Activated CD4-positive, alpha-beta memory T cell treated with anti-CD3 and anti-CD28 coated beads for 36 hours (primary cell): ENCODE measurements around the gene PODN. TPM values are rescaled to one million over a fixed set of nuclear protein-coding genes. Genes with fewer than 3 reads are reported as not detected.

Experiments used
- CTCF ChIA-PET: fragments of 350-600 bp; sonication (Branson Sonifier 250); formaldehyde crosslinking; loops from one replicate; lab custom pipeline; 2021; ENCODE audit warnings: antibody characterized with exemption, inconsistent platforms; lab: Charles Lee
- POLR2A ChIA-PET: fragments of 350-600 bp; sonication (Branson Sonifier 250); formaldehyde crosslinking; loops from one replicate; lab custom pipeline; 2021; ENCODE audit warnings: antibody characterized with exemption; lab: Charles Lee
- DNase-seq: peaks from one replicate; pipeline ENCODE4 v3.0.0-alpha.2; 2020
- H3K27ac Mint-ChIP-seq: one replicate; pipeline ENCODE4 v1.8.0; 2021; ENCODE audit warnings: mixed read lengths
- H3K27me3 Mint-ChIP-seq: one replicate; pipeline ENCODE4 v1.8.0; 2021; ENCODE audit warnings: mixed read lengths
- H3K36me3 Mint-ChIP-seq: one replicate; pipeline ENCODE4 v1.8.0; 2021; ENCODE audit warnings: mixed read lengths
- H3K4me1 Mint-ChIP-seq: one replicate; pipeline ENCODE4 v1.8.0; 2021; ENCODE audit warnings: low read depth, mixed read lengths
- H3K4me3 Mint-ChIP-seq: one replicate; pipeline ENCODE4 v1.8.0; 2021; ENCODE audit warnings: mild to moderate bottlenecking, mixed read lengths
- H3K9me3 Mint-ChIP-seq: one replicate; pipeline ENCODE4 v1.8.0; 2021; ENCODE audit warnings: mixed read lengths
- intact Hi-C: fragments of 100-400 bp; cut with micrococcal nuclease; formaldehyde crosslinking; loops from one replicate; pipeline ENCODE4 v1.15.1; 2023
- total RNA-seq, 2 experiments: library from RNA; stranded (reverse); gene quantifications; one replicate each; pipeline ENCODE4 v1.2.3, GENCODE V29; 2021

Gene PODN
- total RNA-seq, 2 experiments from 2014 or later, result not detected

- Mint-ChIP-seq H3K9me3 (no peaks in the 10 kb centered on the region), H3K4me1 (no peaks in the 10 kb centered on the region), H3K27me3 (no peaks in the 10 kb centered on the region), H3K4me3 (no peak overlapping the region), H3K27ac (no peak overlapping the region), H3K36me3 (peaks cover 15% of the 10 kb centered on the region)
- POLR2A ChIA-PET, result no interaction called here
- intact Hi-C loops, result no loop called here
- no peak for DNase-seq
- CTCF ChIA-PET, result interaction anchor here (1.3 kb wide), 1 partner anchor 110 kb away, joined by 3 read pairs; the partner anchor contains the start of gene ECHDC2
Measured at GRCh38 chr1:53031732-53032131, 30.3 kb upstream of the PODN start.

- Mint-ChIP-seq H3K4me3 (no peak overlapping the region), H3K27ac (no peak overlapping the region), H3K36me3 (peaks cover 16% of the 10 kb centered on the region), H3K27me3 (no peaks in the 10 kb centered on the region), H3K9me3 (no peaks in the 10 kb centered on the region), H3K4me1 (no peaks in the 10 kb centered on the region)
- ChIA-PET POLR2A (no interaction called here), CTCF (no interaction called here)
- intact Hi-C loops, result no loop called here
- no peak for DNase-seq
Measured at GRCh38 chr1:53037159-53037558, 24.9 kb upstream of the PODN start.

DNA sequence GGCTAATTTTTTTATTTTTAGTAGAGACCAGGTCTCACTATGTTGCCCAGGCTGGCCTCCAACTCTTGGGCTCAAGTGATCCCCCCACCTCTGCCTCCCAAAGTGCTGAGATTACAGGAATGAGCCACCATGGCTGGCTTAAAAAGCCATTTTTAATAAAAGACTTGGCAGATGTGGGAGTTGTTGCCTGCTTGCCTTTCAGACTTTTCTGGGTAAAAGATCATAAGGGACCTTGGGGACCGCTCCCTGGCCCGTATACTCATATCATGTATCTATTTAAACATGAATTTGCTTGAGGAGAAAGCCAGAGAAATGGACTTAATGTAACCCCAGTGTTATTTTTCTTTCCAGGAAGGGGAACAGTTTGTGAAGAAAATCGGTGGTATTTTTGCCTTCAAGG lies 23.4 kb upstream of the PODN start:
- H3K27ac Mint-ChIP-seq, result no peak overlapping the region

GRCh38 chr1:53043271-53043670 lies 18.7 kb upstream of the PODN start:
- Mint-ChIP-seq H3K4me1 (peaks cover 7% of the 10 kb centered on the region), H3K27me3 (no peaks in the 10 kb centered on the region), H3K4me3 (no peak overlapping the region), H3K27ac (no peak overlapping the region), H3K9me3 (no peaks in the 10 kb centered on the region), H3K36me3 (peaks cover 20% of the 10 kb centered on the region)
- no peak for DNase-seq
- ChIA-PET POLR2A (no interaction called here), CTCF (no interaction called here)
- intact Hi-C loops, result no loop called here

More for the DNA sequence above, 23.4 kb upstream of the PODN start:
- Mint-ChIP-seq H3K36me3 (peaks cover 12% of the 10 kb centered on the region), H3K4me1 (no peaks in the 10 kb centered on the region), H3K4me3 (no peak overlapping the region), H3K27me3 (no peaks in the 10 kb centered on the region), H3K9me3 (no peaks in the 10 kb centered on the region)
- ChIA-PET POLR2A (no interaction called here), CTCF (no interaction called here)
- DNase-seq, result no peak
- intact Hi-C loops, result no loop called here

DNA sequence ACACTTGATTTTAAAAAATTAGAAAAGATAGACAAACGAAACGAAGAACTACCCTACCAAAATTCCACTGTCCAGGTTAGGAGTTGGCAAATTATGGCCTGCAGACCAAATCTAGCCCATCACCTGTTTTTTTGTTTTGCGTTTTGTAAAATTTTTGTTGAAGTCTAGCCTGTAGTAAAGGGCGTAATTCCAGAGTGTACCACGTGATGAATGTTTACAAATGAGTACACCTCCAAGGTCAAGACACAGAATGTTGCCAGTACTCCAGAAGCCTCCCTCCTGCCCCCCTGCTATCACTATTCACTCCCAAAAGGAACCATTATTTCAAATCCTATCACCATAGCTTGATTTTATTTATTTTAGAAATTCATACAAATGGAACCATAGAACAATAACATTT lies 17.1 kb upstream of the PODN start:
- CTCF ChIA-PET, result no interaction called here
- no peak for DNase-seq
- Mint-ChIP-seq H3K4me1 (peaks cover 11% of the 10 kb centered on the region), H3K4me3 (no peak overlapping the region), H3K9me3 (no peaks in the 10 kb centered on the region), H3K27me3 (no peaks in the 10 kb centered on the region), H3K36me3 (peaks cover 15% of the 10 kb centered on the region), H3K27ac (no peak overlapping the region)
- POLR2A ChIA-PET, result interaction anchor here (1.1 kb wide), 1 partner anchor 30 kb away, joined by 3 read pairs; no protein-coding TSS in a partner anchor
- intact Hi-C loops, result no loop called here

DNA sequence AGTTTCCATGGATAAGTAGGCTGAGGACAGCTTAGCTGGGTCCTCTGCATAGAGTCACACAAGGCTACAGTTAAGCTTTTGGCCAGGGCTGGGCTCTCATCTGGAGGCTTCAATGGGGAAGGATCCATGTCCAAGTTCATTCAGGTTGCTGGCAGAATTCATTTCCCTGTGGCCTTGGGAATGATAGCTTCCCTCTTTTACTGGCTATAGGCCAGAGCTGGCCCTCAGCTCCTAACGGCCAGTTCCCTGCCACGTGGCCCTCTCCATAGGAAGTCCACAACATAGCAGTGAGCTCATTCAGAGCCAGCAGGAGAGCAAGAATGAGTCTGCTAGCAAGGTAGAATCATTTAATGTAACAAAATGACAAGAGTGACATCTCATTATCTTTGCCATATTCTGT lies 15.1 kb upstream of the PODN start:
- Mint-ChIP-seq H3K9me3 (no peaks in the 10 kb centered on the region), H3K4me3 (no peak overlapping the region), H3K27me3 (no peaks in the 10 kb centered on the region), H3K36me3 (peaks cover 20% of the 10 kb centered on the region), H3K4me1 (peaks cover 11% of the 10 kb centered on the region), H3K27ac (no peak overlapping the region)
- intact Hi-C loops, result no loop called here
- no peak for DNase-seq
- CTCF ChIA-PET, result interaction anchor here (1.0 to 1.4 kb wide), 2 partner anchors 140 to 205 kb away, joined by 3 to 4 read pairs; partner anchors contain the start of gene ZYG11A
- POLR2A ChIA-PET, result no interaction called here

DNA sequence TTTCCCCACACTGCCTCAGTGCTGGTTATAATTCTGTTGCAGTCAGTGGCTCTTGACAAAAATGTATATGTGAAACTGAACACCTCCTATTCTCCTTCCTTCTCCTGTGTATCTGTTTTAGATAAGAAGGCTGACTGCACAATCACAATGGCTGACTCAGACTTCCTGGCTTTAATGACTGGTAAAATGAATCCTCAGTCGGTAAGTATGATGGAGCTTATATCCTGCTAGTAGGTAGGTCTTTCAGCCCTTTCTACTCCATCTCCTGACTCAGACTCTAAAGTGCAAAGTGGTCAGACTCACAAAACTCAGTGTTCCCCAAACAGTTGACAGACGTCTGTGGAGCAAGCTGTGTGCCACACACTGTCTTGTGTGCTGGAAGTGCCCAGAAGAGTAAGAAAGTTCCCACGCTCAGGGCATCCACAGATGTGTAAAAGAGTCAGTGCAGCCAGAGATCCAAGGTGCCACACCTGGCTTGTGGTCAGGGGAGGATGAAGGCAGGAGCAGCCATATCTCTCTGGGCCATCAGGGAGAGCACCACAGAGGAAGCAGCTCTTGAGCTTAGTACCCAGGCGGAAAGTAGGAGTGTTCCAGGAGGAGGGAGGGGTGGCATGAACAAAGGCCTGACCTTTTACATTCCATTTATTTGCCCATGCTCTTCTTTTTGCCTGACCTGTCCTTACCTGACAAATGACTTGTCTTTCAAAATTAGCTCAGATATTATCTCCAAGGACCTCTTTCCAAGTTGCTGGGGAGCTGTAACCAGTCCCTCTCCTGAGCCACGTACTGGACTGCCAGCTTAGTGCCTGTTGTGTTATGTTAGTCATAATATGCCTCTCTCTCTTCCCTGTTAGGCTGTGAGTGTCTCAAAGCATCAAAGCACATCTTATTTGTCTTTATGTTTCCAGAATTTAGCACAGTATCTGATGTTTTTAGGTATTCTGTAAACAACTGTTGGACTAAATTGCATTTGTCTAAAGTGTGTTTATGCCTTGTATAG lies 14.0 kb upstream of the PODN start:
- peak; percentile 15 for DNase-seq
- Mint-ChIP-seq H3K27me3 (no peaks in the 10 kb centered on the region), H3K9me3 (no peaks in the 10 kb centered on the region), H3K4me3 (no peak overlapping the region), H3K36me3 (peaks cover 25% of the 10 kb centered on the region), H3K27ac (peak overlapping the region; percentile 71), H3K4me1 (peaks cover 11% of the 10 kb centered on the region)
- ChIA-PET POLR2A (no interaction called here), CTCF (interaction anchor here (1.0 to 1.4 kb wide), 2 partner anchors 138 to 206 kb away, joined by 3 to 4 read pairs; partner anchors contain the start of gene ZYG11A)
- intact Hi-C loops, result no loop called here

GRCh38 chr1:53048960-53049573 lies 12.9 kb upstream of the PODN start:
- CTCF ChIA-PET, result no interaction called here

GRCh38 chr1:53049574-53049967 lies 12.4 kb upstream of the PODN start:
- Mint-ChIP-seq H3K27ac (no peak overlapping the region), H3K36me3 (peaks cover 32% of the 10 kb centered on the region), H3K9me3 (no peaks in the 10 kb centered on the region), H3K27me3 (no peaks in the 10 kb centered on the region), H3K4me1 (peaks cover 11% of the 10 kb centered on the region), H3K4me3 (no peak overlapping the region)
- intact Hi-C loops, result no loop called here
- CTCF ChIA-PET, result no interaction called here
- POLR2A ChIA-PET, result no interaction called here
- no peak for DNase-seq

More at GRCh38 chr1:53048960-53049573, 12.9 kb upstream of the PODN start:
- Mint-ChIP-seq H3K4me3 (no peak overlapping the region), H3K4me1 (peaks cover 11% of the 10 kb centered on the region), H3K27me3 (no peaks in the 10 kb centered on the region), H3K36me3 (peaks cover 30% of the 10 kb centered on the region), H3K27ac (no peak overlapping the region), H3K9me3 (no peaks in the 10 kb centered on the region)
- no peak for DNase-seq
- POLR2A ChIA-PET, result no interaction called here
- intact Hi-C loops, result no loop called here

- Mint-ChIP-seq H3K4me3 (no peak overlapping the region), H3K36me3 (peaks cover 30% of the 10 kb centered on the region), H3K9me3 (no peaks in the 10 kb centered on the region), H3K27ac (no peak overlapping the region), H3K4me1 (peaks cover 11% of the 10 kb centered on the region), H3K27me3 (no peaks in the 10 kb centered on the region)
- ChIA-PET CTCF (no interaction called here), POLR2A (no interaction called here)
- intact Hi-C loops, result no loop called here
- DNase-seq, result no peak
Measured at GRCh38 chr1:53050310-53050709, 11.7 kb upstream of the PODN start.

GRCh38 chr1:53051676-53052075 lies 10.3 kb upstream of the PODN start:
- no peaks in the 10 kb centered on the region for H3K9me3 Mint-ChIP-seq
- ChIA-PET POLR2A (interaction anchor here (0.6 kb wide), 1 partner anchor 16 kb away, joined by 5 read pairs; no protein-coding TSS in a partner anchor), CTCF (no interaction called here)
- no peak overlapping the region for H3K27ac Mint-ChIP-seq
- intact Hi-C loops, result no loop called here
- H3K36me3 Mint-ChIP-seq, result peaks cover 30% of the 10 kb centered on the region
- no peak for DNase-seq
- no peak overlapping the region for H3K4me3 Mint-ChIP-seq
- H3K27me3 Mint-ChIP-seq, result no peaks in the 10 kb centered on the region
- H3K4me1 Mint-ChIP-seq, result peaks cover 11% of the 10 kb centered on the region

DNA sequence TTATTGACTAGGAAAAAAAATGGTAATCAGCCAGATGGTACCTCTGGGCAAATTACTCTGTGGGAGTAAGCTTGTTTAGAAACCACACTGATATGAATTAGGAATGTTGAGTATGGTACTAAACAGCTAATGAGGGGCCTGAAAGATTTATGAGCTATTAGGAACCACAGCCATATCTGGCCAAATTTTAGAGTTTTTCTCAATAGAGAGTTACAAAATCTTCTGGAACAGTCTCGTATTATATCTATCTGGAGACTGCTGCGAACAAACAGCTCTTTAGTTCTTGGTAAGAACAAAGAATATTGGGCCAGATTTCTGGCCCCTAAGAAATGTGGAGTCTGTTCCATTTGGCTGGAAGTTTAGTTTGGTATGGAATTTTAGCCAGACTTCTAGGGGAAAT lies 4.9 kb upstream of the PODN start:
- Mint-ChIP-seq H3K27ac (no peak overlapping the region), H3K4me1 (no peaks in the 10 kb centered on the region), H3K36me3 (peaks cover 12% of the 10 kb centered on the region), H3K27me3 (peaks cover 19% of the 10 kb centered on the region), H3K9me3 (no peaks in the 10 kb centered on the region), H3K4me3 (no peak overlapping the region)
- ChIA-PET POLR2A (no interaction called here), CTCF (no interaction called here)
- intact Hi-C loops, result no loop called here
- DNase-seq, result no peak
